GM18505 (cell line): Measurements from ENCODE around the gene CTBP2.

Experiments
- ATAC-seq: cut with Tn5 transposase; IDR thresholded peaks from one replicate; pipeline ENCODE4 v1.9.1; 2021; ENCODE audit not compliant: unreplicated experiment
- POLR2A ChIP-seq: IDR thresholded peaks from 4 replicates; pipeline ENCODE4 v1.6.1; 2011; ENCODE audit warnings: borderline replicate concordance; ENCODE audit not compliant: insufficient read depth, insufficient read length; ENCODE audit errors: extremely low read depth

CTBP2 gene

GRCh38 chr10:124949543-124949942 lies 210.8 kb downstream of the CTBP2 start:
- TF ChIP-seq POLR2A: no peak
- no peak for ATAC-seq

GRCh38 chr10:124946945-124947344 lies 213.4 kb downstream of the CTBP2 start:
- ATAC-seq: no peak
- TF ChIP-seq POLR2A: no peak

GRCh38 chr10:124944982-124945381 lies 215.4 kb downstream of the CTBP2 start:
- no peak for TF ChIP-seq POLR2A
- no peak for ATAC-seq

- no peak for ATAC-seq
- no peak for TF ChIP-seq POLR2A
These were observed 216.9 kb downstream of the CTBP2 start for GRCh38 chr10:124943301-124944092.

- TF ChIP-seq POLR2A: no peak
- ATAC-seq: no peak
These were observed 217.8 kb downstream of the CTBP2 start for GRCh38 chr10:124942317-124943169.

GRCh38 chr10:124941823-124942222 lies 218.5 kb downstream of the CTBP2 start, which contains the start of gene ZRANB1:
ZRANB1 (plus strand) TSS chr10:124942123; CDS start chr10:124942494, 371 bp downstream.
- no peak for ATAC-seq
- no peak for TF ChIP-seq POLR2A

GRCh38 chr10:124939290-124939689 lies 221.1 kb downstream of the CTBP2 start:
- no peak for ATAC-seq
- TF ChIP-seq POLR2A: no peak

- ATAC-seq: no peak
- no peak for TF ChIP-seq POLR2A
These were observed 223.6 kb downstream of the CTBP2 start for GRCh38 chr10:124936813-124937212.

- no peak for ATAC-seq
- TF ChIP-seq POLR2A: no peak
These were observed 224.4 kb downstream of the CTBP2 start for GRCh38 chr10:124935946-124936345.
